GM23338 (cell line): ENCODE results near the gene PIGZ.

Experiments
- CREB1 ChIP-seq: fragments of 250-450 bp; sonication (Bioruptor Pico); IDR thresholded peaks from 2 replicates; pipeline ENCODE4 v1.5.0; 2020; ENCODE audit warnings: low read depth, mild to moderate bottlenecking, moderate library complexity
- EZH2 ChIP-seq: fragments of 200-600 bp; sonication (generic); IDR thresholded peaks from one replicate; pipeline ENCODE4 v1.8.0; 2017; ENCODE audit warnings: antibody characterized with exemption, mild to moderate bottlenecking, low read depth; ENCODE audit not compliant: unreplicated experiment
- EZH2phosphoT487 ChIP-seq: fragments of 200-600 bp; sonication (generic); IDR thresholded peaks from one replicate; pipeline ENCODE4 v1.8.1; 2018; ENCODE audit warnings: antibody characterized with exemption; ENCODE audit not compliant: unreplicated experiment
- JUNB ChIP-seq: IDR thresholded peaks from one replicate; pipeline ENCODE4 v1.6.1; 2016; ENCODE audit warnings: antibody characterized with exemption; ENCODE audit not compliant: unreplicated experiment
- NANOG ChIP-seq: IDR thresholded peaks from 2 replicates; pipeline ENCODE4 v1.6.1; 2016; ENCODE audit warnings: antibody characterized with exemption, borderline replicate concordance
- POLR2AphosphoS5 ChIP-seq: IDR thresholded peaks from 2 replicates; pipeline ENCODE4 v1.6.1; 2016; ENCODE audit warnings: antibody characterized with exemption, low read depth
- ZNF114 ChIP-seq: fragments of 250-450 bp; sonication (Bioruptor Pico); IDR thresholded peaks from 2 replicates; pipeline ENCODE4 v1.5.0; 2020; ENCODE audit warnings: mild to moderate bottlenecking, moderate library complexity
- TF ChIP-seq, protein P1 (sequence below), 2 experiments: fragments of 200-600 bp in 1 of 2; sonication (generic) in 1 of 2; conservative IDR thresholded peaks; 2 replicates each; pipeline versions ENCODE4 v1.5.1 to v1.6.1; 2016 to 2017; ENCODE audit warnings: antibody characterized with exemption in 2 of 2, low read depth in 2 of 2, mild to moderate bottlenecking in 2 of 2, moderate library complexity in 1 of 2
- TF ChIP-seq, protein P2 (sequence below): IDR thresholded peaks from one replicate; pipeline ENCODE4 v1.6.1; 2018; ENCODE audit warnings: antibody characterized with exemption; ENCODE audit not compliant: unreplicated experiment
- TF ChIP-seq, protein P3 (sequence below): IDR thresholded peaks from 2 replicates; pipeline ENCODE4 v1.6.1; 2016; ENCODE audit warnings: antibody characterized with exemption

DNA sequence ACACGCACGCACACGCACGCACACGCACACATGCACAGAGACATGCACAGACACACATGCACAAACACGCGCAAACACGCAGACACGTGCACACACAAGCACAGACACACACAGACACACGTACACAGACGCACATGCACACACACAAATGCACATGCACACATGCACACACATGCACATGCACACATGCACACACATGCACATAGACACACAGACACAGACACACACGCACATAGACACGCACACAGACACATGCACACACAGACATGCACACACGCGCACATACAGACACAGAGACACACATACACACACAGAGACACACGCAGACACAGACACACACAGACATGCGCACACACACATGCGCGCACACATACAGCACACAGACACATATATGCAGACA is 26.4 kb upstream of the PIGZ start:
- TF ChIP-seq, protein P1, sequence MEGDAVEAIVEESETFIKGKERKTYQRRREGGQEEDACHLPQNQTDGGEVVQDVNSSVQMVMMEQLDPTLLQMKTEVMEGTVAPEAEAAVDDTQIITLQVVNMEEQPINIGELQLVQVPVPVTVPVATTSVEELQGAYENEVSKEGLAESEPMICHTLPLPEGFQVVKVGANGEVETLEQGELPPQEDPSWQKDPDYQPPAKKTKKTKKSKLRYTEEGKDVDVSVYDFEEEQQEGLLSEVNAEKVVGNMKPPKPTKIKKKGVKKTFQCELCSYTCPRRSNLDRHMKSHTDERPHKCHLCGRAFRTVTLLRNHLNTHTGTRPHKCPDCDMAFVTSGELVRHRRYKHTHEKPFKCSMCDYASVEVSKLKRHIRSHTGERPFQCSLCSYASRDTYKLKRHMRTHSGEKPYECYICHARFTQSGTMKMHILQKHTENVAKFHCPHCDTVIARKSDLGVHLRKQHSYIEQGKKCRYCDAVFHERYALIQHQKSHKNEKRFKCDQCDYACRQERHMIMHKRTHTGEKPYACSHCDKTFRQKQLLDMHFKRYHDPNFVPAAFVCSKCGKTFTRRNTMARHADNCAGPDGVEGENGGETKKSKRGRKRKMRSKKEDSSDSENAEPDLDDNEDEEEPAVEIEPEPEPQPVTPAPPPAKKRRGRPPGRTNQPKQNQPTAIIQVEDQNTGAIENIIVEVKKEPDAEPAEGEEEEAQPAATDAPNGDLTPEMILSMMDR (conservative IDR thresholded peaks at IDR 0.05; ENCODE audit: low read depth in 2 of 2), result no peak
- no peak for TF ChIP-seq EZH2
- TF ChIP-seq POLR2AphosphoS5, result no peak
- TF ChIP-seq JUNB, result no peak
- no peak for TF ChIP-seq EZH2phosphoT487
- TF ChIP-seq, protein P2, sequence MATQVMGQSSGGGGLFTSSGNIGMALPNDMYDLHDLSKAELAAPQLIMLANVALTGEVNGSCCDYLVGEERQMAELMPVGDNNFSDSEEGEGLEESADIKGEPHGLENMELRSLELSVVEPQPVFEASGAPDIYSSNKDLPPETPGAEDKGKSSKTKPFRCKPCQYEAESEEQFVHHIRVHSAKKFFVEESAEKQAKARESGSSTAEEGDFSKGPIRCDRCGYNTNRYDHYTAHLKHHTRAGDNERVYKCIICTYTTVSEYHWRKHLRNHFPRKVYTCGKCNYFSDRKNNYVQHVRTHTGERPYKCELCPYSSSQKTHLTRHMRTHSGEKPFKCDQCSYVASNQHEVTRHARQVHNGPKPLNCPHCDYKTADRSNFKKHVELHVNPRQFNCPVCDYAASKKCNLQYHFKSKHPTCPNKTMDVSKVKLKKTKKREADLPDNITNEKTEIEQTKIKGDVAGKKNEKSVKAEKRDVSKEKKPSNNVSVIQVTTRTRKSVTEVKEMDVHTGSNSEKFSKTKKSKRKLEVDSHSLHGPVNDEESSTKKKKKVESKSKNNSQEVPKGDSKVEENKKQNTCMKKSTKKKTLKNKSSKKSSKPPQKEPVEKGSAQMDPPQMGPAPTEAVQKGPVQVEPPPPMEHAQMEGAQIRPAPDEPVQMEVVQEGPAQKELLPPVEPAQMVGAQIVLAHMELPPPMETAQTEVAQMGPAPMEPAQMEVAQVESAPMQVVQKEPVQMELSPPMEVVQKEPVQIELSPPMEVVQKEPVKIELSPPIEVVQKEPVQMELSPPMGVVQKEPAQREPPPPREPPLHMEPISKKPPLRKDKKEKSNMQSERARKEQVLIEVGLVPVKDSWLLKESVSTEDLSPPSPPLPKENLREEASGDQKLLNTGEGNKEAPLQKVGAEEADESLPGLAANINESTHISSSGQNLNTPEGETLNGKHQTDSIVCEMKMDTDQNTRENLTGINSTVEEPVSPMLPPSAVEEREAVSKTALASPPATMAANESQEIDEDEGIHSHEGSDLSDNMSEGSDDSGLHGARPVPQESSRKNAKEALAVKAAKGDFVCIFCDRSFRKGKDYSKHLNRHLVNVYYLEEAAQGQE, result no peak
- TF ChIP-seq, protein P3, sequence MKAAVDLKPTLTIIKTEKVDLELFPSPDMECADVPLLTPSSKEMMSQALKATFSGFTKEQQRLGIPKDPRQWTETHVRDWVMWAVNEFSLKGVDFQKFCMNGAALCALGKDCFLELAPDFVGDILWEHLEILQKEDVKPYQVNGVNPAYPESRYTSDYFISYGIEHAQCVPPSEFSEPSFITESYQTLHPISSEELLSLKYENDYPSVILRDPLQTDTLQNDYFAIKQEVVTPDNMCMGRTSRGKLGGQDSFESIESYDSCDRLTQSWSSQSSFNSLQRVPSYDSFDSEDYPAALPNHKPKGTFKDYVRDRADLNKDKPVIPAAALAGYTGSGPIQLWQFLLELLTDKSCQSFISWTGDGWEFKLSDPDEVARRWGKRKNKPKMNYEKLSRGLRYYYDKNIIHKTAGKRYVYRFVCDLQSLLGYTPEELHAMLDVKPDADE, result no peak
- no peak for TF ChIP-seq CREB1 (CRISPR knock-in tag)
- no peak for TF ChIP-seq NANOG
- TF ChIP-seq ZNF114, result no peak
